HG03565 (cell line): ENCODE data around the gene HCN1.
"Not testable (repeated sequence)": the region's sequence is repeated elsewhere in the genome, so short reads cannot be mapped to it uniquely, and the experiment has no call there.

Source experiments
- ATAC-seq: cut with Tn5 transposase; IDR thresholded peaks from one replicate; pipeline ENCODE4 v1.9.1; 2021; ENCODE audit warnings: mild to moderate bottlenecking, moderate library complexity; ENCODE audit not compliant: unreplicated experiment

The HCN1 gene

GRCh38 chr5:45312627-45313026, 383.6 kb downstream of the HCN1 start:
- ATAC-seq = not testable (repeated sequence)

GRCh38 chr5:45295231-45295630, 400.9 kb downstream of the HCN1 start:
- no peak for ATAC-seq

- no peak for ATAC-seq
Observed at GRCh38 chr5:45288746-45289145, 407.4 kb downstream of the HCN1 start.

GRCh38 chr5:45284436-45284835, 411.7 kb downstream of the HCN1 start:
- ATAC-seq = no peak

GRCh38 chr5:45281081-45281480, 415.1 kb downstream of the HCN1 start:
- no peak for ATAC-seq

- no peak for ATAC-seq
Observed at GRCh38 chr5:45279109-45279508, 417.1 kb downstream of the HCN1 start.

- no peak for ATAC-seq
Observed at GRCh38 chr5:45277860-45278259, 418.3 kb downstream of the HCN1 start.

GRCh38 chr5:45274241-45274640, 421.9 kb downstream of the HCN1 start:
- no peak for ATAC-seq

GRCh38 chr5:45271626-45272025, 424.6 kb downstream of the HCN1 start:
- no peak for ATAC-seq

GRCh38 chr5:45264447-45264846, 431.7 kb downstream of the HCN1 start:
- ATAC-seq = no peak

- no peak for ATAC-seq
Observed at GRCh38 chr5:45262061-45262590, 434.1 kb downstream of the HCN1 start.

GRCh38 chr5:45261125-45261524, 435.1 kb downstream of the HCN1 start:
- no peak for ATAC-seq

GRCh38 chr5:45260292-45260691, 435.9 kb downstream of the HCN1 start:
- ATAC-seq = no peak

GRCh38 chr5:45252978-45253377, 443.2 kb downstream of the HCN1 start:
- no peak for ATAC-seq

GRCh38 chr5:45252541-45252940, 443.6 kb downstream of the HCN1 start:
- no peak for ATAC-seq

GRCh38 chr5:45225571-45226031, 470.6 kb downstream of the HCN1 start:
- ATAC-seq = no peak

- no peak for ATAC-seq
Observed at GRCh38 chr5:45205403-45205961, 490.7 kb downstream of the HCN1 start.
